HuH-7.5 (cell line): Measurements from ENCODE around the gene STK33.

Experiments
- DNase-seq: peaks from one replicate; pipeline ENCODE4 v3.0.0; 2011; ENCODE audit warnings: low spot score

STK33 gene

GRCh38 chr11:8372641-8373381 is 221.2 kb downstream of the STK33 start:
- DNase-seq, result no peak

GRCh38 chr11:8371516-8371884 is 222.5 kb downstream of the STK33 start:
- no peak for DNase-seq

GRCh38 chr11:8370812-8371515 is 223.1 kb downstream of the STK33 start:
- no peak for DNase-seq

- DNase-seq, result no peak
Measured at GRCh38 chr11:8369592-8370205, 224.3 kb downstream of the STK33 start.

- DNase-seq, result no peak
Measured at GRCh38 chr11:8368772-8369171, 225.3 kb downstream of the STK33 start.

GRCh38 chr11:8368194-8368593 is 225.8 kb downstream of the STK33 start:
- DNase-seq, result no peak

- DNase-seq, result no peak
Measured at GRCh38 chr11:8366316-8366715, 227.7 kb downstream of the STK33 start.

- no peak for DNase-seq
Measured at GRCh38 chr11:8365216-8365941, 228.6 kb downstream of the STK33 start.

- DNase-seq, result no peak
Measured at GRCh38 chr11:8363921-8364320, 230.1 kb downstream of the STK33 start.

- no peak for DNase-seq
Measured at GRCh38 chr11:8362899-8363298, 231.1 kb downstream of the STK33 start.

- no peak for DNase-seq
Measured at GRCh38 chr11:8362491-8362890, 231.5 kb downstream of the STK33 start.

- DNase-seq, result no peak
Measured at GRCh38 chr11:8361664-8362210, 232.3 kb downstream of the STK33 start.

GRCh38 chr11:8361206-8361605 is 232.8 kb downstream of the STK33 start:
- DNase-seq, result no peak

GRCh38 chr11:8360086-8360828 is 233.8 kb downstream of the STK33 start:
- no peak for DNase-seq

GRCh38 chr11:8359521-8359920 is 234.5 kb downstream of the STK33 start:
- DNase-seq, result no peak

- no peak for DNase-seq
Measured at GRCh38 chr11:8357891-8358566, 236.0 kb downstream of the STK33 start.

GRCh38 chr11:8357505-8357888 is 236.5 kb downstream of the STK33 start:
- DNase-seq, result no peak

GRCh38 chr11:8356721-8357504 is 237.1 kb downstream of the STK33 start:
- no peak for DNase-seq

- no peak for DNase-seq
Measured at GRCh38 chr11:8356216-8356615, 237.8 kb downstream of the STK33 start.

GRCh38 chr11:8355416-8355742 is 238.6 kb downstream of the STK33 start:
- no peak for DNase-seq
